ENCODE measurements around the gene GRIK5.

DNA sequence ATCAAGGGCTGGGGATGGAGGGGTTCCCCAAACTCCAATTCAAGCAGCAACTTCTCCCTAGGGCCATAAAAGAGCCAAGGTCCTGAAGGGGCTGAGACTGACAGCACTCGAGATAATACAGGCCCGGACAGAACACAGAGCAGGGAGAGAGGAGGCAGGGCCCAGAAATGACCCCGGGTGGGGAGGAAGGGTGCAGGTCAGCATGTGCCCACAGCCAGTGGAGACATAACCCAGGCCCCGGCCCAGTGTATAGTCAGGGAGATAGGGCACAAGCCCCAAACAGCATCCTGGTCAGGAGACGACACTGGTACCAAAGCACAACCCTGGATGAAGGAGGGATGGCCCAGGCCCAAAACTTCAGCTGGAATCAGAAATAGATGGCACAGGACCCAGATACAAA, 47.4 kb downstream of the GRIK5 start:
- TF ChIP-seq YY1 (IDR thresholded peaks at IDR 0.05; ENCODE audit: insufficient read depth, insufficient read length) (no peak), ZNF274 (IDR thresholded peaks at IDR 0.05; ENCODE audit: low read depth, low read length) (no peak)

Measured in NT2/D1 (cell line).